Endometrial microvascular endothelial cells (primary cell): ENCODE data around the gene RDH5. TPM values are rescaled to one million over a fixed set of nuclear protein-coding genes. Genes with fewer than 3 reads are reported as not detected.
"Not testable (repeated sequence)": the region's sequence is repeated elsewhere in the genome, so short reads cannot be mapped to it uniquely, and the experiment has no call there.

ENCODE experiments used
- in situ Hi-C: cut with HindIII; loops from 2 replicates; pipeline ENCODE4 v1.10.0; 2017; ENCODE audit warnings: low sequenced_read_pairs, low pct_unique_long_range_greater_than_20kb; ENCODE audit errors: inconsistent ontology term
- total RNA-seq: library from RNA; depleted of rRNA; stranded (reverse); fragments of >200 nt; gene quantifications from one replicate; pipeline ENCODE4 v1.2.3, GENCODE V29; 2015; ENCODE audit errors: inconsistent ontology term

The RDH5 gene
- total RNA-seq, 1 donor from 2014 or later, result not detected

DNA sequence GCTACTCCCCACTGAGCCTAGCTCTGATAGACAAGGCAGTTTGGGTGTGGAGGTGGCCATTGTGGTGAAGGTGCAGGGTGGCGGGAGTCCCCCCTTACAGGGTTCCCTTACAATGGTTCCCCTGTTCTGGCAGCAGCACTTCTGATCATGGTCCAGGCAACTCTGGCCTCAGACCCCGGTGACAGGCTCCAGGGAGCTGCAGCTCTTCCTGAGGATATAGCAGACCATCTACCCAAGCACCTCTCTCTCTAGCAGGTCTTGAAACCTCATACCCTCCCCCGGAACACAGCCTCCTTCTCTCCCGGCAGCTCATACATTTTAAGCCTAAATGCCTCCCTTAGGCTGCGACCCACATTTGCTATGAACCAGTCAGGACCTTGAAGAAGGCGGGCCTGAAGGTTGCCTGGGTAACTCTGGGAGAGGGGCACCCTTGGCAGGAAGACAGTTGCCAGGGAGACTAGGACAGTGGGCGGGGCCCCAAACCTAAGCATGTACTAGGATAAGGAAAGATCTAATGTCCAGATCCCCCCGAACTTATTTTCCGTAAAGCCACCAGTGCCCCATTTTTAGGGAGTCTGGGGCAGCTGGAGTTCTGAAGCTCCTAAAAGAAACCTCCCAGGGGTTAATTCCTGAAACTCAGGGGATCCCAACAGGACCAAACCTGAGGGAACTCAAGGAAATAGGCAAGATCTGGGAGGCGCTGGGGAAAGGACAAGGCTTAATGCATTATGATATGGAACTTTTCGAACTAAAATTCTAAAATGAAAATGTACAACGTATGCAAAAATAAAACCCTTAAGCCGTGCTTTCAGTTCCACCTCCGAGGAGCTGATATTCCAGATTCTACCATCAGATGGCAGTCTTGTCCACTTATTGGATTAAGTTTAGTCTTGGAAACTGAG lies 18.2 kb downstream of the RDH5 start:
- in situ Hi-C loops, result no loop called here

GRCh38 chr12:55739025-55739378 lies 18.8 kb downstream of the RDH5 start:
- in situ Hi-C loops, result no loop called here

DNA sequence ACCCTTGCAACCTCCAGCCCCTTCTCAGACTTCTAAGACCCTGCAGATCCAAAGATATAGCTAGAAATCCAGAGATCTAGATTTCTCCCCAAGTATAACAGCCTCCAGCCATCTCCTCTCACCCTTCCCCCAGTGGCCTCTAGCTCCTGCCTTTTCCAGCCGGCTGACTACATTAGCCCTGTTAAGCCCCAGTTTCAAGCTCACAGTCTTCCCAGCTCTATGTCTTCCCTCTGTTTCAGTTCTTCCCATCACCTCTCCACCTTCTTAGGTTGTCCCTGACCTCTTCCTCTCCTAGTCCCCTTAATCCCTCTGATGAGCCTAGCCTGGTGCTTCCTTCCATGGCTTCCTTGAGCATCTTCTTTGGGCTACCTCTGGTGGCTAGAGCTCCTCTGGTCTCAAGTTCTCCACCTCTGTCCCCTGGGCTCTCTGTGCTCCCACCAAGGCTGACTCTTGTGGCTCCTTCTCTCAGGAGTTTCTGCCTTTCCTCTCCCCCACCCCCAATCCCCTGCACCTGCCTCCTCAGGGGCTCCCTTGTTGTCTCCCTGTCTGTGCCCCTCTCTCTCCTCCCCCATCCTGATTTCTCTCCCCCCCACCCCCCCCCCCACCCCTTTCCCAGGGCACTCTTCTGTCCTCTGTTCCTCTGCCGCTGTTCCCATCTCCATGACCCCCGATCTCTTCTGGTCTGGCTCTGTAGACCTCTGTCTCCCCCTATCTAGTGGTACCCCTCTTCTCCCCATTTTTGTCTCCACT lies 21.9 kb downstream of the RDH5 start:
- in situ Hi-C loops, result no loop called here

GRCh38 chr12:55742719-55743405 lies 22.7 kb downstream of the RDH5 start, which contains the start of gene GDF11:
Gene GDF11, plus strand, starts transcription at chr12:55743122. Its CDS starts 195 bp downstream, at chr12:55743317.
- in situ Hi-C loops, result no loop called here

GRCh38 chr12:55743406-55744339 lies 23.5 kb downstream of the RDH5 start:
- in situ Hi-C loops, result no loop called here

- in situ Hi-C loops, result no loop called here
These were observed 24.3 kb downstream of the RDH5 start for GRCh38 chr12:55744340-55745030.

- in situ Hi-C loops, result no loop called here
These were observed 25.4 kb downstream of the RDH5 start for GRCh38 chr12:55745361-55746173.

DNA sequence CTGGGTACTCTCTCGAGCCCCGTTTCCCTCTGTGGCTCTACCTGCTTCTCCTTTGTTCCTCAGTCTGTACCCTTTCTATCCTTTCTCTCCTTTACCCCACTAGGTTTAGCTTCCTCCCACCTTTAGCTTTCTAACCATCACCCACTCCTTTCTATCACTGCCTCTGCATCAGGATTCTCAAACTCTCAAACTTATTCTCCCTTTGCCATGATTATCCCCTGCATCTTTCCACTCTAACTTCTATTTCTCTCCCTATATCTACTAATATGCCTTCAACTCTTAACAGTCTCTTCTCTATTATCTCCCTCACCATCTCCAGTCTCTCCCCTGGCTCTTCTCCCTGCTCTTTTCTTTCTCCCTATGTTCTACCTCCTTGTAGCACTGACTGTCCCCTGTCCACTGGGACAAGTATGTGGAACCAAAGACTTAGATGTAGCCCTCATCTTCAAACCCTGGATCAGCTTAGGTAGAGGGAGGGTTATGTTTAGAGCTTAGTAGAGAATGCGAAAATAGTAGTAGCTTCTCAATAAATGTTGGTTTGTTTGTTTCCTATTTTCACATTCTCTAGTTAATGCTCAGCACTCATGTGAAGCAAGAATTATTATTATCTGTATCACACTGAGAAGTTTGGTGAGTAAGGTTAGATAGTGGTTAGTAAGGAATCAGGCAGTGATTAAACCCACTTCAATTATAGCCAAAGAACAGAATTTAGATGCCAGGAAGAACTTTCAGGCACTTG lies 26.1 kb downstream of the RDH5 start:
- in situ Hi-C loops, result no loop called here

- in situ Hi-C loops, result no loop called here
These were observed 26.7 kb downstream of the RDH5 start for GRCh38 chr12:55746913-55747231.

- in situ Hi-C loops, result no loop called here
These were observed 28.2 kb downstream of the RDH5 start for GRCh38 chr12:55748230-55748993.

- in situ Hi-C loops, result no loop called here
These were observed 35.1 kb downstream of the RDH5 start for GRCh38 chr12:55755246-55755645.

- in situ Hi-C loops, result no loop called here
These were observed 37.5 kb downstream of the RDH5 start for GRCh38 chr12:55757701-55758100.

DNA sequence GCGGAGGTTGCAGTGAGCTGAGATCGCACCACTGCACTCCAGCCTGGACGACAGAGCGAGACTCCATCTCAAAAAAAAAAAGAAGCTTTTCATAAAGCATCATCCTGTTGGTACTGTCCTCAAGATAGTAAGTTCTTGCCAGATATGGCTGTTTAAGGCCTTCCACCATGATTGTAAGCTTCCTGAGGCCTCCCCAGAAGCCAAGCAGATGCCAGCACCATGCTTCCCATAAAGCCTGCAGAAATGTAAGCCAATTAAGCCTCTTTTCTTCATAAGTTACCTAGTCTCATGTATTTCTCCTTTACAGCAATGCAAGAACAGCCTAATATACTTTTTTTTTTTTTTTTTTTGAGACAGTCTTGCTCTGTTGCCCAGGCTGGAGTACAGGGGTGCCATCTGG lies 38.4 kb downstream of the RDH5 start:
- in situ Hi-C loops, result not testable (repeated sequence)

- in situ Hi-C loops, result no loop called here
These were observed 40.5 kb downstream of the RDH5 start for GRCh38 chr12:55760663-55761062.

GRCh38 chr12:55762646-55763045 lies 42.5 kb downstream of the RDH5 start:
- in situ Hi-C loops, result no loop called here

DNA sequence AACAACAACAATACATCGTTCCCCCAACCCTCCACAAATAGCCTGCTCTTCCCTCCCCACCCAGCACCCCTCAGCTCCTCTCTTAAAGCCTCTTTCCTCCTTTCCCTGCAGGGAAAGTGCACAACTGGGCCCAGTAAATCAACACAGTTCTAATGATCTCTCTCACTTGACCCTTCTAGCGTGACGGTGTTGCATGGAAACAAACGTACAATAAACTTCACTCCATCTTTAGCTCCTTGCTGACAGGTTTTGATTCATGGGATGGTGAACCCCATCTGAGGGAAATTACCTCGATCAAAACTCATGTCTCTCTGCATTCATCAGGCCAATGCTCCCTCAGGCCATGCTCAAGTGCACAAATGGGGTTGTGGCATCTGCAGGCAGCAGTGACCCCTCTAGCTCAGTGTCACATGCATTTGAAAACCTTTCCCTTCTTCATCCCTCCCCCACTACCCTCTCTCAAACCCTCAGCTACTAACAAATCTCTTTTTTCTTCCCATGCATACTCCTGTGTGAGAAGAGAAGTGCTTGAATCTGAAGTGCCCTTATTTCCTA lies 45.6 kb downstream of the RDH5 start:
- in situ Hi-C loops, result no loop called here
